ENCODE measurements around the gene CERK.

Gene CERK

GRCh38 chr22:46695346-46696228 is 42.5 kb downstream of the CERK start:
- DNase-seq: no peak

- DNase-seq: no peak
Measured at GRCh38 chr22:46694416-46695170, 43.5 kb downstream of the CERK start.

- DNase-seq: no peak
Measured at GRCh38 chr22:46693634-46694415, 44.2 kb downstream of the CERK start.

DNA sequence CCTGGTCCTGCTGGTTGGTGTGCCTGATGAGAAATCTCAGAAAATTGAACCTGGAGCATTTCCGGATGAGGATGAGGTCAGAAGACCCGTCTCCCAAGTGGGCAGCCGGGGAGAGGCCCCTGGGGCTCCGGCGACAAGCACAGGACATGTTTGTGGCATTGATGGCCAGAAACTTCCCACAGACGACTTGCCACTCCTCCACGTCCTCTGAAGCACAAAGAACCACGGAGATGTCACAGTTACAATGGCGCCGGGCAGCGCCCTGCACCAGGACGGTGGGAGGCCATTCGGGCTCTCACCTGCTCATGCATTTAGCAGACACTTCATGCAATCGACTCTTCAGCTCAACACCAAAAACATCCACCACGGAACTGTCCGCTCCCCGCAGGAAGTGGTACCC is 46.5 kb downstream of the CERK start:
- DNase-seq: no peak

- no peak for DNase-seq
Measured at GRCh38 chr22:46690146-46690545, 47.9 kb downstream of the CERK start.

DNA sequence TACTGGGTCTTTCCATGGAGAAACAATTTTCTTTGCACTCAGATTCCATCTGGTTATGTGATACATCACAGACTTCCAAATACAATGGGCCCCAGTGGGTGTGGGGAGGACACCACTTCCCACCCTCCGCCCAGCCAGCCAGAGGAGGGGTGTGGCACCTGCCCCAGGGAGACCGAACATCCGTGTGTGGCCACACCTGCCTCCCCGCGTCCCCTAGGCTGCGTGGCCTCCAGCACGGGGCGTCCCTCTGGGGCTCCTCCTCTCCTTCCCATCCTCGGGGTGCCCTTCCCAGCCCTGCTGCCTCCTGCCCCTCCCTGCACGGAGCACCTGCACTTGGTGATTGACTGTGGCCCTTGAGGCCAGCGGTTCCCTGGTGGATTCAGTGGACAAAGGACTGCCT is 49.1 kb downstream of the CERK start:
- DNase-seq: no peak

GRCh38 chr22:46687460-46687859 is 50.6 kb downstream of the CERK start:
- no peak for DNase-seq

DNA sequence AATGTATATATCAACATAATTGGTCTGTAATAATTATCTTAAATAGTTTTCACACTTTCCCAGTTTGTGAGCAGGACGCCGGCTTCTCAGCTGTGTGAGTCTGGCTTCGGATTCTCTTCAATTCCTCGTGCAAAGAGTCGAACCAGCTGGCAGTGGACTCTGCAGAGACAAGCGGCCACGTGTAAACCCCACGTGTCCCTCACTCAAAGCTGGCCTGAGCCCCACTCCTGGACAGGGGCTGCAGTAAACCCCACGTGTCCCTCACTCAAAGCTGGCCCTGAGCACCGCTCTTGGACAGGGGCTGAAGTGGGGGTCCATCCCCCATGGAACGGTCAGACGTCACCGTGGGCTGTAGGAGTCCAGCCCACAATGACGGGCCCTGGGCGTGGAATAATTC is 51.0 kb downstream of the CERK start:
- DNase-seq: no peak

DNA sequence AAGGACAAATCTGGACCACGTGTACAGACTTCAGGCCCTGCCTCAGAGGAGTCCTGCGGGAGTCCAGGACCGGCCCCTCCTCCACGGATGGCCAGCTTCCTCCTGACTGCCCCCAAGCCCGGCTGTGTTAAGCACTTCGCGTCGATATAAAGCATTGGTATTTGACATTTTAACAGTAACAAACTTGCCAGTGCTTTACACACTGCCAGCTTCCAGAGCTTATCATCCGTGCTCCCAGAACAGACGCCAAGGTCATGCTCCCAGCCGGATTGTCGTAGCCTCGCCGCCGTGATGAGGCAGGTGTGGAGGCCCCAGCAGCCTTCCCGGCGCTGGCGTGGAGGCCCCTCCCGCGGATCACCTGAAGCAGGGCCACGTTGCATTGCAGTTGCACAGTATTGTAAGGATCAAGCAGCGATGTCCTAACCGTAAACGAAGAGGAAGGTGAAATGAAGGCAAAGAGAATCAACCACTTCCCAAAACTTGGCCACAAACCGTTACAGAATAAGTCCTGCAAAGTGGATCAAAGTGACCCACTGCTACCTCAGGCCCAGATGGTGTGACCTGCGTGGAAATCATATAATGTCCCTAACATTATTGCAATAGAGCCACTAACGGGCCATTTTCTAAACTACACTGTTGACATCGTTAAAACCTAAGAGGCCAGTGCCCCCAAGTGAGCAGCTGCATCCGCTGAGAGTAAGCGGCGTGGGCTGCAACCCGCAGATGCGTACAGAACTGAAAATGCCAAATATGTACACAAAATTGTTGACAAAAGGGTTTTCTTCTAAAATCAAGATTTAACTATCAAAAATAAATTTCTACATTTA is 51.6 kb downstream of the CERK start:
- DNase-seq: no peak

- DNase-seq: no peak
Measured at GRCh38 chr22:46684706-46685105, 53.3 kb downstream of the CERK start.

GRCh38 chr22:46682011-46682731 is 55.9 kb downstream of the CERK start:
- DNase-seq: no peak

DNA sequence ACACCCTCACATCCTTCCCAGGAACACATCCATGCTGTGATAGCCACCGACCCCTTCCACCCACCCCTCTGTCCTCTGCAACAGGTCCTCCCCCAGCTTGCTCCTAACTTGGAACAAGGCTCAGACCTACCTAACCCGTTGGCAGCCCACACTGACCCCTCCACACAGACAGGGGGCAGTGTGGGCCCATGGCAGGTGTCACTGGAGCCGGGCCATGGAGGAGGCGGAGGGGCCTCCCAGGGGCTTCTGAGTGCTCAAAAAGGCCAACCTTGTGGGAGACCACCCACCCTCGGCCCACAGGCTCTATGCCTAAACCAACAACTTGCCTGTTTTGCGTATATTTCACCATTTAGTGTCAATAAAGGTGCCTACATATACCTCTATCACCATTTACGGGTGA is 57.0 kb downstream of the CERK start:
- DNase-seq: no peak

- no peak for DNase-seq
Measured at GRCh38 chr22:46679706-46680269, 58.3 kb downstream of the CERK start.

DNA sequence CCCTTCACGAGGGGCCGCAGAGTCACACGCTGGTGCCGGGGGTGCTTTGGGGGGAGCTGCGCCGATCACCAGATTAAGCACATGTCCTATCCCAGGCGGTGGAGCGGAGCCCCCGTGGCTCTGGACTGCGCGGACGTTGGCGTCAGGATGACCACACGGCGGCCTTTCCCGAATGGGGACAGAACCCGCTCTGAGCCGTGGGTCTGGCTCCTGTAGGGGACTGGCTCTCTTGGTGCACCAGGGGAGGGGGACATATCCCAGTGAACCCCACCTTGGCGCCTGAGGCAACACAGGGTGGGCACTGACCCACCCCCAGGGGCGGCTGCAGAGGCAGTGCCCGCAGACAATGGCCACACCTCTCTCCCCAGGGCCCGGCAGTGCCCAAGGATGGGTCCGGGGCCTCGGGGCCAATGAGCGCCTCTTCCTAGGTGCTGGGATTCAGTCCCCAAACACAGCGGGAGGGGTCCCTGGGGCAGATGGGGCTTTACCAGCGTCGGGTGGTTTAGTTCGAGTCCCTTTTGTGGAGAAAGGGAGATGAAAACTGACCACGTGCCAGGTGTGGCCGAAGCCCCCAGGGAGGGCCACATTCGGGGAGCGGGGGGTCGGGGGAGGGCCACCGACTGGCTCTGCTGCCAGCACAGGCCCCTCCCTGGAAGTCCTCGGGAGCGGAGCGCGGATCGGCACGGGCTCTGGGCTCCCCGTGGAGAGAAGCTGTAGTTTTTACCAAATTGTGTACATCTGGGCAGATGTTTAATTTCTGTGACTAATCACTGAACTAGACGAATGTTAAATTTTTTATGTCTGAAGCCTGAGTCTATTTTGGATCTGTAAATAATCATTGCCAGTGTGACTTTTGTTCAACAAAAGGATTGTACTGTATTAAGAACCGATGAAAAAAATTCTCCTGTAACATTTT is 59.0 kb downstream of the CERK start:
- DNase-seq: no peak

GRCh38 chr22:46678003-46678657 is 59.9 kb downstream of the CERK start:
- no peak for DNase-seq

GRCh38 chr22:46677323-46678002 is 60.6 kb downstream of the CERK start:
- no peak for DNase-seq

DNA sequence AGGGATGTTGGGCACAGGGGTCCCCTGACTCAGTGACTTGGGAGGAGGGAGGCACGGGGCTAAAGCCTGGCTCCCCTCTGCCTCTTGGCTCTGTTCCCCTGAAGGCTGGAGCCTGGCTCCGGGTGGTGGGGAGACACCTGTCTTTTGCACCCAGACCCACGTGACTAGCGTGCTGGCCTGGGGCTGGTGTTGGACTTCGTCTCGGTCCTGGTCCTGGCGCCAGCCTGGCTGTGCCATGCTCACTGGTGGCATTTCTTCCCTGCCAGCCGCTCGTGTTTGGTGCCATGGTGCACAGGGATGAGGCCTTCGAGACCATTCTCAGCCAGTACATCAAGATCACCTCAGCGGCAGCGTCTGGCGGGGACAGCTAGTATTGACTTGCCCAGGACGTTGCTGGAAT is 61.2 kb downstream of the CERK start:
- DNase-seq: no peak

- no peak for DNase-seq
Measured at GRCh38 chr22:46676479-46676878, 61.6 kb downstream of the CERK start.

DNA sequence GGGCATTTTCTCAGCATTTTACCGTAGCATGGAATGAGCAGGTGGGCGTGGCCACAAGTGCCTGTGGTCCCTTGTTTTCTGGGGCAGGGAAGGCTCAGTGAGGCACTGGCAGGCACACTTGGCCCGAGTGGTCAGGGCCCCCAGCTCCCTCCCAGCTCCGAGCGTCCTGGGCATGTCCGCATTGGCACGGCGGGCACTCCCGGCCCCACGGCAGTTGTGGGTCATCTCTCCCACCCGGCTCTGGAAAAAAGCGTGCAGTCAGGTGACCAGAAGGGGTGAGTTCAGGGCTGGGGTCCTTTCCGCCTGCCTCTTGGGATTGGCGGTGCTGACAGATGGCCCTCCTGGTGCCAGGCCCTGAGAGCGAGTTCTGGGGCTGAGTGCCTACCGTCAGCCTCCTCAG is 62.1 kb downstream of the CERK start:
- no peak for DNase-seq
